SU-DHL-6 (cell line): ENCODE measurements around the gene CLDN25.

Experiments used
- H2AFZ ChIP-seq: fragments of 200-600 bp; sonication (generic); 2 replicates; pipeline ENCODE4 v1.6.1; 2014; ENCODE audit warnings: low read depth, mild to moderate bottlenecking, moderate library complexity, mixed read lengths, antibody characterized with exemption, low read length; ENCODE audit not compliant: severe bottlenecking
- H3F3A ChIP-seq: fragments of 200-600 bp; shearing (Covaris generic); 2 replicates; pipeline ENCODE4 v1.6.0; 2016; ENCODE audit warnings: antibody characterized with exemption, mild to moderate bottlenecking; ENCODE audit not compliant: insufficient read depth
- H3K27ac ChIP-seq: fragments of 200-600 bp; sonication (generic); 2 replicates; pipeline ENCODE4 v1.5.1; 2016; ENCODE audit warnings: low read depth, mild to moderate bottlenecking, low read length, moderate library complexity, mixed read lengths
- H3K27me3 ChIP-seq: fragments of 200-600 bp; sonication (generic), shearing (Covaris generic); 2 replicates; pipeline ENCODE4 v1.6.0; 2014; ENCODE audit warnings: mild to moderate bottlenecking, low read length
- H3K36me3 ChIP-seq: fragments of 200-600 bp; sonication (generic); 2 replicates; pipeline ENCODE4 v1.6.1; 2014; ENCODE audit warnings: mild to moderate bottlenecking, low read length, mixed read lengths
- H3K4me2 ChIP-seq: fragments of 300-600, 200-600 bp; shearing (Covaris generic), sonication (generic); 2 replicates; pipeline ENCODE4 v1.6.0; 2014; ENCODE audit warnings: low read length, low read depth, mild to moderate bottlenecking; ENCODE audit not compliant: poor library complexity, severe bottlenecking
- H3K4me3 ChIP-seq: fragments of 200-600 bp; sonication (generic); 2 replicates; pipeline ENCODE4 v1.5.1; 2014; ENCODE audit warnings: antibody characterized with exemption, low read length, mild to moderate bottlenecking, mixed read lengths; ENCODE audit not compliant: insufficient read depth, poor library complexity, severe bottlenecking
- H3K79me2 ChIP-seq: fragments of 200-600 bp; sonication (generic); 2 replicates; pipeline ENCODE4 v1.6.1; 2014; ENCODE audit warnings: mild to moderate bottlenecking, low read length, moderate library complexity; ENCODE audit not compliant: insufficient read depth
- H3K9ac ChIP-seq: fragments of 200-600 bp; sonication (generic); 2 replicates; pipeline ENCODE4 v1.7.0; 2014; ENCODE audit warnings: mild to moderate bottlenecking, low read length
- H3K9me2 ChIP-seq: fragments of 200-600 bp; sonication (generic); replicated peaks from 2 replicates; pipeline ENCODE4 v1.6.1; 2014; ENCODE audit warnings: low read length; ENCODE audit not compliant: insufficient read depth
- H3K9me3 ChIP-seq: fragments of 200-600 bp; sonication (generic); 2 replicates; pipeline ENCODE4 v1.6.1; 2014; ENCODE audit warnings: low read length, mixed read lengths; ENCODE audit not compliant: insufficient read depth
- H4K20me1 ChIP-seq: fragments of 200-600 bp; sonication (generic); 2 replicates; pipeline ENCODE4 v1.6.1; 2014; ENCODE audit warnings: low read depth, mild to moderate bottlenecking, antibody characterized with exemption, low read length, moderate library complexity, mixed read lengths
- EZH2phosphoT487 ChIP-seq: fragments of 200-600 bp; sonication (generic), shearing (Covaris generic); conservative IDR thresholded peaks from 2 replicates; pipeline ENCODE4 v1.6.1; 2018; ENCODE audit warnings: mild to moderate bottlenecking, antibody characterized with exemption, low read length, moderate library complexity, mixed read lengths
- TF ChIP-seq, protein P1 (sequence below): fragments of 200-600 bp; sonication (generic); IDR thresholded peaks from one replicate; pipeline ENCODE4 v1.5.1; 2017; ENCODE audit warnings: antibody characterized with exemption, mild to moderate bottlenecking, low read length, moderate library complexity; ENCODE audit not compliant: insufficient read depth, poor library complexity, severe bottlenecking

CLDN25 gene

DNA sequence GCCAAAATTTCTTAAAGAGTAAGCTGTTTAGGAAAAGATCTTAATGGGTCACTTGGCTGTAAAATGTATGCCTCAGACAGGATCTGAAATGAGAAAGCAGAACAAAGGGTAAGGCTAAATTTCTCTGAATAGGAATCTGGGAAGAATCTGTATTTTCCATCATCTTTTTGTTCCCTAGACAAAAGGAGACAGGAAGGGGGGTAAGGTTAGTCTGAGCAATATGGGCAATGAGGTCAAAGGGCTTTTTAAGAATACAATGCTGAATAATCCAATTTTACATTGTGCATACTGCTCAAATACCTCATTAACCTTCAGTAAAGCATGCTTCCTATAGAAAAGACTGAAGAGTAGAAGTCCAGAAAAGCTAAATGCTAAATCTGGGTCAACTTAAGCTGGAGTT, 34.6 kb downstream of the CLDN25 start:
- H3K27me3 ChIP-seq, result no peaks in the 10 kb centered on the region
- TF ChIP-seq, protein P1, sequence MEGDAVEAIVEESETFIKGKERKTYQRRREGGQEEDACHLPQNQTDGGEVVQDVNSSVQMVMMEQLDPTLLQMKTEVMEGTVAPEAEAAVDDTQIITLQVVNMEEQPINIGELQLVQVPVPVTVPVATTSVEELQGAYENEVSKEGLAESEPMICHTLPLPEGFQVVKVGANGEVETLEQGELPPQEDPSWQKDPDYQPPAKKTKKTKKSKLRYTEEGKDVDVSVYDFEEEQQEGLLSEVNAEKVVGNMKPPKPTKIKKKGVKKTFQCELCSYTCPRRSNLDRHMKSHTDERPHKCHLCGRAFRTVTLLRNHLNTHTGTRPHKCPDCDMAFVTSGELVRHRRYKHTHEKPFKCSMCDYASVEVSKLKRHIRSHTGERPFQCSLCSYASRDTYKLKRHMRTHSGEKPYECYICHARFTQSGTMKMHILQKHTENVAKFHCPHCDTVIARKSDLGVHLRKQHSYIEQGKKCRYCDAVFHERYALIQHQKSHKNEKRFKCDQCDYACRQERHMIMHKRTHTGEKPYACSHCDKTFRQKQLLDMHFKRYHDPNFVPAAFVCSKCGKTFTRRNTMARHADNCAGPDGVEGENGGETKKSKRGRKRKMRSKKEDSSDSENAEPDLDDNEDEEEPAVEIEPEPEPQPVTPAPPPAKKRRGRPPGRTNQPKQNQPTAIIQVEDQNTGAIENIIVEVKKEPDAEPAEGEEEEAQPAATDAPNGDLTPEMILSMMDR, result no peak
- TF ChIP-seq EZH2phosphoT487, result no peak
- no peaks in the 10 kb centered on the region for H3K36me3 ChIP-seq

DNA sequence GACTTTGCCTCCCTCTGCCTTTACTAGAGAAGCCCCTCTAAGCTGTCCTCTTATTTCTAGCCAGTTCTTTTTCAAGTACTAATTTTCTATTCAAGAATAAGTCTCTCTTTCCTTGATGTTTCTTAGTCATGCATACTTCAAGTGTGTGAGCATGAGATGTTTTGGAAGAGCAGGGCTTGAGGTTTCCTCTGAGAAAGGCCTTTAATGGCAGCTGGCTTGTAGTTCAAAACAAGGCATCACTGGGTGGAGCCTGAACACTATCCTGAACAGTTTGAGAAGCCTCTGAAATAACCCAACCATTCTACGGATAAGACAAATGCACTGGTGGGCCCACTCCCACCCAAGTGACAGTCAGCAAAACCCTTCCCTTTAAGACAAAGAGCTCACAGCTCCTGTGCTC, 37.6 kb downstream of the CLDN25 start:
- Histone ChIP-seq H3K27me3 (no peaks in the 10 kb centered on the region), H3K27ac (no peak overlapping the region), H3K9ac (no peak overlapping the region), H3K79me2 (no peaks in the 10 kb centered on the region), H3K4me2 (no peak overlapping the region), H3K4me3 (no peak overlapping the region), H3K9me2 (no peaks in the 10 kb centered on the region), H3K9me3 (no peaks in the 10 kb centered on the region), H4K20me1 (no peaks in the 10 kb centered on the region), H2AFZ (no peak overlapping the region), H3K36me3 (no peaks in the 10 kb centered on the region), H3F3A (no peaks in the 10 kb centered on the region)
- no peak for TF ChIP-seq EZH2phosphoT487
- TF ChIP-seq, protein P1, result no peak

More for the DNA sequence above, 34.6 kb downstream of the CLDN25 start:
- no peaks in the 10 kb centered on the region for H3F3A ChIP-seq
- H3K79me2 ChIP-seq, result no peaks in the 10 kb centered on the region
- no peak overlapping the region for H3K27ac ChIP-seq
- no peak overlapping the region for H3K4me3 ChIP-seq
- no peak overlapping the region for H2AFZ ChIP-seq
- no peak overlapping the region for H3K9ac ChIP-seq
- H4K20me1 ChIP-seq, result no peaks in the 10 kb centered on the region
- H3K4me2 ChIP-seq, result no peak overlapping the region
- H3K9me3 ChIP-seq, result no peaks in the 10 kb centered on the region
- no peaks in the 10 kb centered on the region for H3K9me2 ChIP-seq

DNA sequence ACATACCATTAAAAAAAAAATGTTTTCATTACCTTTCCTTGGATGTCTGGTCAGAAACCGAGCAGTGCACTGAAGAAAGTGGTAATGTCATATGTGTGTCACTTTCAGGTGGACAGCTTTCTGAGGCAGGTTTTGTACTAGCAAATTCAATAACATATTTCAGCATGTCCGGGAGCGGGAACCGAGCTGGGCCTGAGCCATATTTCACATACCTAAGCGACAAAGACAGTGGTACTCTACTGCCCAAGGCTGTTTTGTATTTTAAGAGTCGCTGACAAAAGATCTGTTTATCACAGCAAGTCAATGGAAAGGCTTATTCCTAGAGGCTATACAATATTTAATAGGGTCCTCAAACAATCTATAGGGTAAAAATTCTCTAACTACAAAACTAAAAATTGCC, 38.0 kb downstream of the CLDN25 start:
- Histone ChIP-seq H3K27me3 (no peaks in the 10 kb centered on the region), H3K9me3 (no peaks in the 10 kb centered on the region), H4K20me1 (no peaks in the 10 kb centered on the region), H3K4me2 (no peak overlapping the region), H3K79me2 (no peaks in the 10 kb centered on the region), H3F3A (no peaks in the 10 kb centered on the region), H3K9ac (no peak overlapping the region), H3K4me3 (no peak overlapping the region), H3K27ac (no peak overlapping the region), H3K9me2 (no peaks in the 10 kb centered on the region), H3K36me3 (no peaks in the 10 kb centered on the region; the same call in 1 of the 2 replicates), H2AFZ (no peak overlapping the region)
- TF ChIP-seq, protein P1, result no peak
- no peak for TF ChIP-seq EZH2phosphoT487

DNA sequence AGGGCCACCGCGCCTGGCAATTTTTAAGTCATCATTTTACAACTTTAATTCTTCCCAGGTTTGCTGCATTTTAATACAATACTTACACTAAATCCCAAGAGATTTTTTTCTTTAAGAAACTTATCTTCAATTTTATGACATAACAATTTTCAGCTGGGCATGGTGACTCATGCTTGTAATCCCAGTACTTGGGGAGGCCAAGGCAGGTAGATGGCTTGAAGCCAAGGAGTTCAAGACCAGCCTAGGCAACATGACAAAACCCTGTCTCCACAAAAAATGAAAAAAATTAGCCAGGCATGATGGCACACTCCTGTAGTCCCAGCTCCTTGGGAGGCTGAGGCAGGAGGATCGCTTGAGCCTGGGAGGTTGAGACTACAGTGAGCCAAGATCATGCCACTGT, 38.8 kb downstream of the CLDN25 start:
- H3K9ac ChIP-seq, result no peak overlapping the region
- no peaks in the 10 kb centered on the region for H3F3A ChIP-seq
- TF ChIP-seq EZH2phosphoT487, result no peak
- TF ChIP-seq, protein P1, result no peak
- H3K9me2 ChIP-seq, result no peaks in the 10 kb centered on the region
- no peaks in the 10 kb centered on the region for H3K9me3 ChIP-seq
- H3K27ac ChIP-seq, result no peak overlapping the region
- H3K36me3 ChIP-seq, result peaks cover 3% of the 10 kb centered on the region; the same call in 1 of the 2 replicates
- H3K79me2 ChIP-seq, result no peaks in the 10 kb centered on the region
- H3K27me3 ChIP-seq, result no peaks in the 10 kb centered on the region
- H3K4me3 ChIP-seq, result no peak overlapping the region
- H2AFZ ChIP-seq, result no peak overlapping the region
- H3K4me2 ChIP-seq, result no peak overlapping the region
- H4K20me1 ChIP-seq, result no peaks in the 10 kb centered on the region
